ENCODE data around the gene GPR157. TPM values are rescaled to one million over a fixed set of nuclear protein-coding genes. Genes with fewer than 3 reads are reported as not detected.

Gene GPR157
- total RNA-seq, 4 donors from 2014 or later, result 6.4 to 14.3 (median 9.8) TPM

GRCh38 chr1:9093091-9093490 is 35.8 kb downstream of the GPR157 start:
- WGBS, 2 donors (ENCODE audit: low coverage in 1 of 2), result 76 to 84% methylated on average over 6 of the region's 6 CpGs
- Histone ChIP-seq H3K4me3 (no peak overlapping the region), H3K4me1 (no peaks in the 10 kb centered on the region), H3K27me3 (peaks cover under 1% of the 10 kb centered on the region), H3K27ac (no peak overlapping the region), H3K36me3 (no peaks in the 10 kb centered on the region), H3K9me3 (no peaks in the 10 kb centered on the region)
- in situ Hi-C loops (cut with MboI; ENCODE audit: low pct_ligation_motif_present in 1 of 4, low pct_unique_long_range_greater_than_20kb in 1 of 4, low sequenced_read_pairs in 3 of 4) (no loop called here), intact Hi-C loops (cut with DNase I; ENCODE audit: low total_unique reads) (no loop called here)
- no peak for DNase-seq
- TF ChIP-seq CTCF (IDR thresholded peaks at IDR 0.05) (no peak), POLR2AphosphoS5 (IDR thresholded peaks at IDR 0.05) (no peak), EP300 (IDR thresholded peaks at IDR 0.05; ENCODE audit: low read depth) (no peak), POLR2A (IDR thresholded peaks at IDR 0.05) (no peak)

- 80 to 92% methylated on average over 3 to 4 of the region's 4 CpGs for WGBS, 2 donors (ENCODE audit: low coverage in 1 of 2)
- intact Hi-C loops (cut with DNase I; ENCODE audit: low total_unique reads), result loop anchor here (1.0 kb wide), 1 partner anchor 46 kb away; no protein-coding TSS in a partner anchor
Observed at GRCh38 chr1:9088807-9089206, 40.1 kb downstream of the GPR157 start.

GRCh38 chr1:9087411-9088125 is 41.3 kb downstream of the GPR157 start:
- Histone ChIP-seq H3K27ac (no peak overlapping the region), H3K4me1 (peaks cover 0 to 19% (median 11%) of the 10 kb centered on the region in 4 donors), H3K36me3 (no peaks in the 10 kb centered on the region), H3K4me3 (no peak overlapping the region), H3K9me3 (no peaks in the 10 kb centered on the region), H3K27me3 (peaks cover 6% of the 10 kb centered on the region)
- intact Hi-C loops (cut with DNase I; ENCODE audit: low total_unique reads) (no loop called here), in situ Hi-C loops (cut with MboI; ENCODE audit: low pct_ligation_motif_present in 1 of 4, low pct_unique_long_range_greater_than_20kb in 1 of 4, low sequenced_read_pairs in 3 of 4) (no loop called here)
- no peak for DNase-seq
- WGBS, 2 donors (ENCODE audit: low coverage in 1 of 2), result 85 to 93% methylated on average over 9 to 12 of the region's 12 CpGs
- no peak for TF ChIP-seq POLR2A (IDR thresholded peaks at IDR 0.05)
- no peak for TF ChIP-seq EP300 (IDR thresholded peaks at IDR 0.05; ENCODE audit: low read depth)
- TF ChIP-seq CTCF (IDR thresholded peaks at IDR 0.05), result no peak
- TF ChIP-seq POLR2AphosphoS5 (IDR thresholded peaks at IDR 0.05), result no peak

More at GRCh38 chr1:9088807-9089206, 40.1 kb downstream of the GPR157 start:
- Histone ChIP-seq H3K36me3 (no peaks in the 10 kb centered on the region), H3K27me3 (peaks cover 6% of the 10 kb centered on the region), H3K27ac (no peak overlapping the region), H3K4me1 (peaks cover 0 to 14% (median 11%) of the 10 kb centered on the region in 4 donors), H3K4me3 (no peak overlapping the region), H3K9me3 (no peaks in the 10 kb centered on the region)
- DNase-seq, result no peak
- in situ Hi-C loops (cut with MboI; ENCODE audit: low pct_ligation_motif_present in 1 of 4, low pct_unique_long_range_greater_than_20kb in 1 of 4, low sequenced_read_pairs in 3 of 4), result no loop called here
- no peak for TF ChIP-seq POLR2A (IDR thresholded peaks at IDR 0.05)
- no peak for TF ChIP-seq CTCF (IDR thresholded peaks at IDR 0.05)
- TF ChIP-seq EP300 (IDR thresholded peaks at IDR 0.05; ENCODE audit: low read depth), result no peak
- no peak for TF ChIP-seq POLR2AphosphoS5 (IDR thresholded peaks at IDR 0.05)

DNA sequence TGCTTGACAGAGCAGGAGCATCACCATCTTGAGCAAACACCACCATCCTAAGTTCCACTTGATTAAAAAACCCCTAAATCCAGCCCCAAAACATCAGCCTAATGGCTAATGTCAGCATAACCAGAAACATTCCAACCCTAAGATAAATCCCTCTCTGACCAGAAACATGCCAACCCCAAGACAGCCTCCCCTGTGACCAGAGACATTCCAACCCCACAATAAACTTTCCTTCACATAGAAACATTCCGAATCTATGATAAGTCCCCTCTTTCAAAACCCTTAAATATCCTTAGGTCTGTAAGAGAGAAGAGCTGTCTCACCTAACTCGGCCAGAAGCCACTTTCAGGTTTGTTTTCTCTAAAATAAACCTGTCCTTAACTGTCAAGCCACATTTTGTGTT is 42.1 kb downstream of the GPR157 start:
- Histone ChIP-seq H3K27me3 (peaks cover 6% of the 10 kb centered on the region), H3K27ac (no peak overlapping the region), H3K4me1 (peaks cover 0 to 22% (median 11%) of the 10 kb centered on the region in 4 donors), H3K4me3 (no peak overlapping the region), H3K36me3 (no peaks in the 10 kb centered on the region), H3K9me3 (no peaks in the 10 kb centered on the region)
- intact Hi-C loops (cut with DNase I; ENCODE audit: low total_unique reads), result no loop called here
- TF ChIP-seq POLR2AphosphoS5 (IDR thresholded peaks at IDR 0.05) (no peak), CTCF (IDR thresholded peaks at IDR 0.05) (no peak), EP300 (IDR thresholded peaks at IDR 0.05; ENCODE audit: low read depth) (no peak), POLR2A (IDR thresholded peaks at IDR 0.05) (no peak)
- DNase-seq, result no peak
- in situ Hi-C loops (cut with MboI; ENCODE audit: low pct_ligation_motif_present in 1 of 4, low pct_unique_long_range_greater_than_20kb in 1 of 4, low sequenced_read_pairs in 3 of 4), result no loop called here
- 65 to 100% methylated on average over 2 of the region's 2 CpGs for WGBS, 2 donors (ENCODE audit: low coverage in 1 of 2)

All from transverse colon (tissue), 4 donors.